Kidney epithelial cell (primary cell): ENCODE measurements around the gene CHD5. TPM values are rescaled to one million over a fixed set of nuclear protein-coding genes. Genes with fewer than 3 reads are reported as not detected.

Source experiments
- DNase-seq: peaks from one replicate; pipeline ENCODE4 v3.0.0-alpha.2; 2010; ENCODE audit warnings: low read depth
- H3K27me3 ChIP-seq: 2 replicates; pipeline ENCODE4 v1.6.0; 2011; ENCODE audit warnings: low read length; ENCODE audit not compliant: control insufficient read depth, insufficient read depth
- H3K36me3 ChIP-seq: 2 replicates; pipeline ENCODE4 v1.5.1; 2011; ENCODE audit warnings: low read length; ENCODE audit not compliant: control insufficient read depth, insufficient read depth
- H3K4me3 ChIP-seq: 2 replicates; pipeline ENCODE4 v1.5.1; 2011; ENCODE audit warnings: low read depth, mild to moderate bottlenecking, control low read depth, low read length
- total RNA-seq: library from RNA; depleted of rRNA; stranded (reverse); fragments of >200 nt; gene quantifications from 2 replicates; pipeline ENCODE4 v1.2.3, GENCODE V29; 2015
- TF ChIP-seq, protein P1 (sequence below): IDR thresholded peaks from 2 replicates; pipeline ENCODE4 v1.5.1; 2011; ENCODE audit warnings: mild to moderate bottlenecking, moderate library complexity, low read length, control low read depth, inconsistent platforms; ENCODE audit not compliant: insufficient read depth, poor library complexity, severe bottlenecking

Gene CHD5
- total RNA-seq, 1 donor from 2014 or later: 0.08 TPM

DNA sequence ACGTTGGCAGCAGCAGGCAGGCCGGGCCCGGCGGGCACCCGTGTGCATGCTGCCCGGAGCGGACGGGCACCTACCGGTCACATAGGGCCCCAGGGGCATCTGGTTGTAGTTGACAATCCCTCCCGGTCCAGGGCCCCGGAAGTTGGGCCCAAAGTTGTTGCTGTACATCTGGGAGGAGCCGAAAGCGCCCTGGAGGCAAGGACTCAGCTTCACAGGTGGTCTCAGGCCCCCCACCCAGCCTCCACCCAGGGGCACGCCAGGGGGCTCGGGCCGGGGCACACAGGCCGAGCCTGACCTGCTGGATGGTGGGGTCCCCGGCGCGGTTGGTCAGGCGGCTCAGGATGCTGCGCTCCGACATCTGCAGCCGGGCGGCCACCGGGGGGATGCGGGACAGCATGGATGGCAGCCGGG, 73.8 kb downstream of the CHD5 start:
- no peak for DNase-seq
- Histone ChIP-seq H3K4me3 (no peak overlapping the region), H3K36me3 (no peaks in the 10 kb centered on the region), H3K27me3 (peaks cover 17% of the 10 kb centered on the region)
- TF ChIP-seq, protein P1, sequence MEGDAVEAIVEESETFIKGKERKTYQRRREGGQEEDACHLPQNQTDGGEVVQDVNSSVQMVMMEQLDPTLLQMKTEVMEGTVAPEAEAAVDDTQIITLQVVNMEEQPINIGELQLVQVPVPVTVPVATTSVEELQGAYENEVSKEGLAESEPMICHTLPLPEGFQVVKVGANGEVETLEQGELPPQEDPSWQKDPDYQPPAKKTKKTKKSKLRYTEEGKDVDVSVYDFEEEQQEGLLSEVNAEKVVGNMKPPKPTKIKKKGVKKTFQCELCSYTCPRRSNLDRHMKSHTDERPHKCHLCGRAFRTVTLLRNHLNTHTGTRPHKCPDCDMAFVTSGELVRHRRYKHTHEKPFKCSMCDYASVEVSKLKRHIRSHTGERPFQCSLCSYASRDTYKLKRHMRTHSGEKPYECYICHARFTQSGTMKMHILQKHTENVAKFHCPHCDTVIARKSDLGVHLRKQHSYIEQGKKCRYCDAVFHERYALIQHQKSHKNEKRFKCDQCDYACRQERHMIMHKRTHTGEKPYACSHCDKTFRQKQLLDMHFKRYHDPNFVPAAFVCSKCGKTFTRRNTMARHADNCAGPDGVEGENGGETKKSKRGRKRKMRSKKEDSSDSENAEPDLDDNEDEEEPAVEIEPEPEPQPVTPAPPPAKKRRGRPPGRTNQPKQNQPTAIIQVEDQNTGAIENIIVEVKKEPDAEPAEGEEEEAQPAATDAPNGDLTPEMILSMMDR: no peak

DNA sequence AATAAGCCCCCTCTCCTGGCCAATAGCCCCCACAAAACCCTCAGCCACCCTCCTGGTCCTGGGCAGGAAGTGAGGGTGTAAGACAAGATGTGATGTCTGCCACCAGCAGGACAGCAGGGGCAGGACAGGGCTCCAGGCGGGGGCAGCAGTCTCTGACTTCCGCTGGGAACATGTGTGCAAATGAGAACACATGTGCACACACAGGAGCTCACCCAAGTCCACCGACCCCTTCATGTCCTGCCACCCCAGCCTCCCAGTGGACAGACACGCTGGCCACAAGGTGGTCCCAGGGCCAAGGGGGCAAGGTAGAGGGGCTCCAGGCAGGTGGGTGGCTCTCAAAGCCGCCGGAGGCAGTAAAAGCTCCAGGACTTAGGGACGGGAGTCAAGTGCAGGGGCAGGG, 74.4 kb downstream of the CHD5 start:
- DNase-seq: no peak
- peaks cover 21% of the 10 kb centered on the region for H3K27me3 ChIP-seq
- H3K36me3 ChIP-seq: no peaks in the 10 kb centered on the region
- H3K4me3 ChIP-seq: no peak overlapping the region
- TF ChIP-seq, protein P1: no peak

DNA sequence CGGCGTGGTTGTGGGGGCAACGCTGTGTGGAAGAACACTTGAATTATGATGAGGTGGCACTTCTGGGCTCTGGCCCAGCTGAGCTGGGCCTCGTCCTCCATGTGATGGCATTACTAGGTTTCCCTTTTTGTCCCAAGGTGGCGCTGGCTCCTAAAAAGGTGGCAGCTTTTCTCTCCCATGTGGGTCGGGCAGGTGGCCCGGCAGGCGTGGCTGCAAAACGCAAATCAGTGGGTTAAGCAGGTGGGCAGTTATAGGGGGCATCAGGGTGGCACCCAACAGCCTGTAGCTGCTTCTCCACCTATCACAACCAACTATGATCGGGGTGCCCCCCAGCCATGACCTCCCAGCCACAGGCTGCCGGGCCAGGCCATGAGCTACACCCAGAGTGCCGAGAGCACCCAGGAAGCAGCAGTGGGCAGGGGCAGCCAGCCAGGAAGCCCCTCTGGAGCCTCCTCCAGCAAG, 74.9 kb downstream of the CHD5 start:
- no peak for DNase-seq
- Histone ChIP-seq H3K36me3 (no peaks in the 10 kb centered on the region), H3K27me3 (peaks cover 21% of the 10 kb centered on the region), H3K4me3 (no peak overlapping the region)
- TF ChIP-seq, protein P1: no peak

DNA sequence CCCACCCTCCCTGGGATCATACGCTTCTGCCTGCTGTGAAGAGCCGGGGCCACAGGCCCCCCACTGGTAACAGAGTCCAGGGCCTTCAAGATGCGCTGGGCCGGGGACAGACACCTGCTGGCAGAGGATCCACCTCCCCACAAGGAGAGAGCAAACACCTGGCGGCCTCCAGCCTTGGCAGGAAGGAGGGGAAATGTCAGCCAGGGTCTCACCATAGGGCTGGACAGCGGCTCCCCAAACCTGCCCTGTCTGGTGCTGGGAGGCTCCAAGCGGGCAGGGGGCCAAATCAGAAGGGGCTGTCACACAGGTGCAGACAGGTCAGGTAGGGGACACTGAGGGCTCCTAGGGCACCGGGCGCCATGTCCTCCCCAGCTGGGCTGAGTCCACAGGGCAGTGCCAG, 75.5 kb downstream of the CHD5 start:
- Histone ChIP-seq H3K4me3 (no peak overlapping the region), H3K27me3 (peaks cover 18% of the 10 kb centered on the region), H3K36me3 (no peaks in the 10 kb centered on the region)
- no peak for DNase-seq
- TF ChIP-seq, protein P1: no peak

DNA sequence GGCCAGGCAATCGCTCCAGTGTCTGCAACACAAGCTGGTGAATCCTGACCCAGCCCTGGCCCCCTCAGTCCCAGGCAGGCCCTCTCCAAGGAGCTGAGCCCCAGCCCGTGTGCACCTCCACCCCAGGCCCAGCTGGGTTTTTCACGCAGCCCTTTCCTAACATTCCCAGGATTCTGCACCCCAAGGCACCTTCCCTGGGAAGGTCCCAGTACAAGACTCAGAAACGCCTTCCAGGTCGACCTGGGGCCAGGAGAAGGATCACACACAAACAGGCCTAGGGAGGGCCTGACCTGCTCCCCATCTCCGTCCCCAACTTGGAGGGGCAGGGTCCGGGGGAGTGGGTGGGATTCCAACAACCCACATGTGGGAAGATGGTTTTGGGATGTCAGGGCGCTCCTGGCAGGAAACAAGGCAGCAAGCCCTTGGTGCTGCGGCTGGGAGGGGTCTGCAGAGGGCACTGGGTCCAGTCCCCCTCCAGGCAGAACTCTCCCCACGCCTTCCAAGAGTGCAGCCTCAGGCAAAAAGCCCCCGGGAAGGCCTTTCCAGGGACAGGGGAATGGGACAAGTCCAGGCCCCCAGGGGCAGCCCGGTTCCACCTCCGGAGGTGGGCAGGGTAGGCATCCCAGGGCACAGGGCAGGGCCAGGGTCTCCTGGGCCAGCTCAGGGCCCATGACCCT, 76.1 kb downstream of the CHD5 start:
- Histone ChIP-seq H3K4me3 (no peak overlapping the region), H3K36me3 (no peaks in the 10 kb centered on the region), H3K27me3 (peaks cover 17% of the 10 kb centered on the region)
- no peak for DNase-seq
- TF ChIP-seq, protein P1: no peak
